ENCODE results near the gene INPP5J. TPM values are rescaled to one million over a fixed set of nuclear protein-coding genes. Genes with fewer than 3 reads are reported as not detected.

INPP5J gene
- total and polyA plus RNA-seq, 2 experiments from 2014 or later, result 4.8 to 14.5 TPM

DNA sequence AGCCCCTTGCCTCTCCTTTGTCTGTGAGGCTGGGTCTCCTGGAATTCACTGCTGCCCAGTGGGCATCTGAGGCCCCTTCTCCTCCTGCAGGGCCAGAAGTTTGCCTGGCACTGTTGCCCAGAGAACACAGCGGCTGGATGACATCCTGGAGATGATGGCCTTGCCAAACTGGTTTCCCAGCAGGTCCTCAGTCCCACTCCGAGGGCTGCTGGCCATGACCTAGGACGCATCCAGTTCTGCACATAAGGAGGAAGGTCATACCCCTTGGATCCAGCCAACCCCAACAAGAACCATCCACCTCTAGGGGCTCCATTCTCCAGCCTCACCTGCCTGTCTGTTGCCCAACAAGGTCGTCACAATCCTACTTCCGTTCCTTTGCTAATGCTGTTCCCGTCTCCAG, 45.1 kb upstream of the INPP5J start:
- H3K36me3 ChIP-seq (ENCODE audit: insufficient read depth), result no peaks in the 10 kb centered on the region
- DNase-seq (ENCODE audit: low spot score) (no peak), ATAC-seq (no peak)
- Mint-ChIP-seq H3K27me3 (ENCODE audit: insufficient read depth, low read depth, poor library complexity) (peaks cover 17% of the 10 kb centered on the region), H3K9me3 (no peaks in the 10 kb centered on the region), H3K4me1 (peaks cover 20% of the 10 kb centered on the region), H3K4me3 (no peak overlapping the region), H3K27ac (no peak overlapping the region), H3K36me3 (ENCODE audit: low read depth) (no peaks in the 10 kb centered on the region; the same call in 2 of the 3 replicates)
- H4K20me1 ChIP-seq (replicated peaks; ENCODE audit: insufficient read depth), result peaks cover 4% of the 10 kb centered on the region; the same call in 1 of the 2 replicates
- no peaks in the 10 kb centered on the region for H3K9me2 ChIP-seq (ENCODE audit: insufficient read depth)
- TF ChIP-seq CREB1 (CRISPR knock-in tag; IDR thresholded peaks at IDR 0.05; ENCODE audit: low read depth) (no peak), STAT1 (IDR thresholded peaks at IDR 0.05; ENCODE audit: unreplicated experiment) (no peak), ZNF114 (CRISPR knock-in tag; IDR thresholded peaks at IDR 0.05) (no peak), CTCF (conservative IDR thresholded peaks at IDR 0.05; ENCODE audit: low read depth in 2 of 2) (no peak), EZH2 (IDR thresholded peaks at IDR 0.05; ENCODE audit: low read depth, unreplicated experiment) (no peak), JUNB (IDR thresholded peaks at IDR 0.05; ENCODE audit: unreplicated experiment) (no peak), EZH2phosphoT487 (IDR thresholded peaks at IDR 0.05; ENCODE audit: unreplicated experiment) (no peak), NANOG (IDR thresholded peaks at IDR 0.05; ENCODE audit: borderline replicate concordance) (no peak), ZNF331 (CRISPR knock-in tag; IDR thresholded peaks at IDR 0.05; ENCODE audit: low read depth) (no peak), POLR2AphosphoS5 (IDR thresholded peaks at IDR 0.05; ENCODE audit: low read depth) (no peak)
- TF ChIP-seq, protein P1, sequence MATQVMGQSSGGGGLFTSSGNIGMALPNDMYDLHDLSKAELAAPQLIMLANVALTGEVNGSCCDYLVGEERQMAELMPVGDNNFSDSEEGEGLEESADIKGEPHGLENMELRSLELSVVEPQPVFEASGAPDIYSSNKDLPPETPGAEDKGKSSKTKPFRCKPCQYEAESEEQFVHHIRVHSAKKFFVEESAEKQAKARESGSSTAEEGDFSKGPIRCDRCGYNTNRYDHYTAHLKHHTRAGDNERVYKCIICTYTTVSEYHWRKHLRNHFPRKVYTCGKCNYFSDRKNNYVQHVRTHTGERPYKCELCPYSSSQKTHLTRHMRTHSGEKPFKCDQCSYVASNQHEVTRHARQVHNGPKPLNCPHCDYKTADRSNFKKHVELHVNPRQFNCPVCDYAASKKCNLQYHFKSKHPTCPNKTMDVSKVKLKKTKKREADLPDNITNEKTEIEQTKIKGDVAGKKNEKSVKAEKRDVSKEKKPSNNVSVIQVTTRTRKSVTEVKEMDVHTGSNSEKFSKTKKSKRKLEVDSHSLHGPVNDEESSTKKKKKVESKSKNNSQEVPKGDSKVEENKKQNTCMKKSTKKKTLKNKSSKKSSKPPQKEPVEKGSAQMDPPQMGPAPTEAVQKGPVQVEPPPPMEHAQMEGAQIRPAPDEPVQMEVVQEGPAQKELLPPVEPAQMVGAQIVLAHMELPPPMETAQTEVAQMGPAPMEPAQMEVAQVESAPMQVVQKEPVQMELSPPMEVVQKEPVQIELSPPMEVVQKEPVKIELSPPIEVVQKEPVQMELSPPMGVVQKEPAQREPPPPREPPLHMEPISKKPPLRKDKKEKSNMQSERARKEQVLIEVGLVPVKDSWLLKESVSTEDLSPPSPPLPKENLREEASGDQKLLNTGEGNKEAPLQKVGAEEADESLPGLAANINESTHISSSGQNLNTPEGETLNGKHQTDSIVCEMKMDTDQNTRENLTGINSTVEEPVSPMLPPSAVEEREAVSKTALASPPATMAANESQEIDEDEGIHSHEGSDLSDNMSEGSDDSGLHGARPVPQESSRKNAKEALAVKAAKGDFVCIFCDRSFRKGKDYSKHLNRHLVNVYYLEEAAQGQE (IDR thresholded peaks at IDR 0.05; ENCODE audit: unreplicated experiment), result no peak
- TF ChIP-seq, protein P2, sequence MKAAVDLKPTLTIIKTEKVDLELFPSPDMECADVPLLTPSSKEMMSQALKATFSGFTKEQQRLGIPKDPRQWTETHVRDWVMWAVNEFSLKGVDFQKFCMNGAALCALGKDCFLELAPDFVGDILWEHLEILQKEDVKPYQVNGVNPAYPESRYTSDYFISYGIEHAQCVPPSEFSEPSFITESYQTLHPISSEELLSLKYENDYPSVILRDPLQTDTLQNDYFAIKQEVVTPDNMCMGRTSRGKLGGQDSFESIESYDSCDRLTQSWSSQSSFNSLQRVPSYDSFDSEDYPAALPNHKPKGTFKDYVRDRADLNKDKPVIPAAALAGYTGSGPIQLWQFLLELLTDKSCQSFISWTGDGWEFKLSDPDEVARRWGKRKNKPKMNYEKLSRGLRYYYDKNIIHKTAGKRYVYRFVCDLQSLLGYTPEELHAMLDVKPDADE (IDR thresholded peaks at IDR 0.05), result no peak
- TF ChIP-seq, protein P3, sequence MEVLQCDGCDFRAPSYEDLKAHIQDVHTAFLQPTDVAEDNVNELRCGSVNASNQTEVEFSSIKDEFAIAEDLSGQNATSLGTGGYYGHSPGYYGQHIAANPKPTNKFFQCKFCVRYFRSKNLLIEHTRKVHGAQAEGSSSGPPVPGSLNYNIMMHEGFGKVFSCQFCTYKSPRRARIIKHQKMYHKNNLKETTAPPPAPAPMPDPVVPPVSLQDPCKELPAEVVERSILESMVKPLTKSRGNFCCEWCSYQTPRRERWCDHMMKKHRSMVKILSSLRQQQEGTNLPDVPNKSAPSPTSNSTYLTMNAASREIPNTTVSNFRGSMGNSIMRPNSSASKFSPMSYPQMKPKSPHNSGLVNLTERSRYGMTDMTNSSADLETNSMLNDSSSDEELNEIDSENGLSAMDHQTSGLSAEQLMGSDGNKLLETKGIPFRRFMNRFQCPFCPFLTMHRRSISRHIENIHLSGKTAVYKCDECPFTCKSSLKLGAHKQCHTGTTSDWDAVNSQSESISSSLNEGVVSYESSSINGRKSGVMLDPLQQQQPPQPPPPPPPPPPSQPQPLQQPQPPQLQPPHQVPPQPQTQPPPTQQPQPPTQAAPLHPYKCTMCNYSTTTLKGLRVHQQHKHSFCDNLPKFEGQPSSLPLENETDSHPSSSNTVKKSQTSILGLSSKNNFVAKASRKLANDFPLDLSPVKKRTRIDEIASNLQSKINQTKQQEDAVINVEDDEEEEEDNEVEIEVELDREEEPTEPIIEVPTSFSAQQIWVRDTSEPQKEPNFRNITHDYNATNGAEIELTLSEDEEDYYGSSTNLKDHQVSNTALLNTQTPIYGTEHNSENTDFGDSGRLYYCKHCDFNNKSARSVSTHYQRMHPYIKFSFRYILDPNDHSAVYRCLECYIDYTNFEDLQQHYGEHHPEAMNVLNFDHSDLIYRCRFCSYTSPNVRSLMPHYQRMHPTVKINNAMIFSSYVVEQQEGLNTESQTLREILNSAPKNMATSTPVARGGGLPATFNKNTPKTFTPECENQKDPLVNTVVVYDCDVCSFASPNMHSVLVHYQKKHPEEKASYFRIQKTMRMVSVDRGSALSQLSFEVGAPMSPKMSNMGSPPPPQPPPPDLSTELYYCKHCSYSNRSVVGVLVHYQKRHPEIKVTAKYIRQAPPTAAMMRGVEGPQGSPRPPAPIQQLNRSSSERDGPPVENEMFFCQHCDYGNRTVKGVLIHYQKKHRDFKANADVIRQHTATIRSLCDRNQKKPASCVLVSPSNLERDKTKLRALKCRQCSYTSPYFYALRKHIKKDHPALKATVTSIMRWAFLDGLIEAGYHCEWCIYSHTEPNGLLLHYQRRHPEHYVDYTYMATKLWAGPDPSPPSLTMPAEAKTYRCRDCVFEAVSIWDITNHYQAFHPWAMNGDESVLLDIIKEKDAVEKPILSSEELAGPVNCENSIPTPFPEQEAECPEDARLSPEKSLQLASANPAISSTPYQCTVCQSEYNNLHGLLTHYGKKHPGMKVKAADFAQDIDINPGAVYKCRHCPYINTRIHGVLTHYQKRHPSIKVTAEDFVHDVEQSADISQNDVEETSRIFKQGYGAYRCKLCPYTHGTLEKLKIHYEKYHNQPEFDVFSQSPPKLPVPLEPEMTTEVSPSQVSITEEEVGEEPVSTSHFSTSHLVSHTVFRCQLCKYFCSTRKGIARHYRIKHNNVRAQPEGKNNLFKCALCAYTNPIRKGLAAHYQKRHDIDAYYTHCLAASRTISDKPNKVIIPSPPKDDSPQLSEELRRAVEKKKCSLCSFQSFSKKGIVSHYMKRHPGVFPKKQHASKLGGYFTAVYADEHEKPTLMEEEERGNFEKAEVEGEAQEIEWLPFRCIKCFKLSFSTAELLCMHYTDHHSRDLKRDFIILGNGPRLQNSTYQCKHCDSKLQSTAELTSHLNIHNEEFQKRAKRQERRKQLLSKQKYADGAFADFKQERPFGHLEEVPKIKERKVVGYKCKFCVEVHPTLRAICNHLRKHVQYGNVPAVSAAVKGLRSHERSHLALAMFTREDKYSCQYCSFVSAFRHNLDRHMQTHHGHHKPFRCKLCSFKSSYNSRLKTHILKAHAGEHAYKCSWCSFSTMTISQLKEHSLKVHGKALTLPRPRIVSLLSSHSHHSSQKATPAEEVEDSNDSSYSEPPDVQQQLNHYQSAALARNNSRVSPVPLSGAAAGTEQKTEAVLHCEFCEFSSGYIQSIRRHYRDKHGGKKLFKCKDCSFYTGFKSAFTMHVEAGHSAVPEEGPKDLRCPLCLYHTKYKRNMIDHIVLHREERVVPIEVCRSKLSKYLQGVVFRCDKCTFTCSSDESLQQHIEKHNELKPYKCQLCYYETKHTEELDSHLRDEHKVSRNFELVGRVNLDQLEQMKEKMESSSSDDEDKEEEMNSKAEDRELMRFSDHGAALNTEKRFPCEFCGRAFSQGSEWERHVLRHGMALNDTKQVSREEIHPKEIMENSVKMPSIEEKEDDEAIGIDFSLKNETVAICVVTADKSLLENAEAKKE (CRISPR knock-in tag; IDR thresholded peaks at IDR 0.05), result no peak
- H3K79me2 ChIP-seq (replicated peaks; ENCODE audit: insufficient read depth), result no peaks in the 10 kb centered on the region
- no peak overlapping the region for H2AFZ ChIP-seq
- H3K4me1 ChIP-seq (ENCODE audit: insufficient read depth), result peaks cover 13% of the 10 kb centered on the region
- H3F3A ChIP-seq (replicated peaks; ENCODE audit: low read depth), result peaks cover 7% of the 10 kb centered on the region; the same call in 1 of the 2 replicates
- no peak overlapping the region for H3K4me2 ChIP-seq
- H3K27ac ChIP-seq (ENCODE audit: low read depth), result no peak overlapping the region
- H3K27me3 ChIP-seq (ENCODE audit: insufficient read depth), result peaks cover 9% of the 10 kb centered on the region
- no peak overlapping the region for H3K4me3 ChIP-seq

All from GM23338 (cell line).